ENCODE results near the gene WWOX. TPM values are rescaled to one million over a fixed set of nuclear protein-coding genes. Genes with fewer than 3 reads are reported as not detected.
A peak's percentile ranks its signal among the peaks of the same experiment; 100 is the strongest.

The WWOX gene
- total and polyA plus RNA-seq, 2 of the 8 experiments (the other 6 are each of a cell fraction or from before 2014, with no cell fraction given): 5.4 to 16.7 TPM

GRCh38 chr16:78656887-78657286, 557.4 kb downstream of the WWOX start:
- H3K27ac ChIP-seq (ENCODE audit: low read depth, low read length): no peak overlapping the region
- H3K36me3 ChIP-seq (ENCODE audit: control insufficient read depth in 2 of 4, insufficient read depth in 4 of 4, low read length in 3 of 4): no peaks in the 10 kb centered on the region
- H2BK5ac ChIP-seq (ENCODE audit: low read depth, low read length): no peak overlapping the region
- no peaks in the 10 kb centered on the region for H3K27me3 ChIP-seq (replicated peaks in 1 of 4; ENCODE audit: control insufficient read depth in 3 of 4, extremely low read depth in 1 of 4, insufficient read depth in 3 of 4, low read length in 3 of 4)
- H3K23me2 ChIP-seq (ENCODE audit: low read depth, low read length): no peaks in the 10 kb centered on the region
- WGBS, 2 experiments (ENCODE audit: extremely low coverage in 1 of 2, insufficient coverage in 1 of 2, insufficient read length in 1 of 2, insufficient replicate concordance in 2 of 2, low coverage in 1 of 2, low lambda C conversion rate in 2 of 2, missing lambda C conversion rate in 1 of 2): 83% methylated on average over 10 of the region's 10 CpGs; no CpG with 5 or more reads in 1 of the 2 experiments
- no peak for FAIRE-seq
- H3K14ac ChIP-seq (ENCODE audit: insufficient read length): no peak overlapping the region
- no peak overlapping the region for H2AK5ac ChIP-seq (ENCODE audit: low read depth, low read length)
- no peak overlapping the region for H4K8ac ChIP-seq (ENCODE audit: extremely low read depth, insufficient read depth, low read length)
- H3K23ac ChIP-seq (ENCODE audit: insufficient read length): no peak overlapping the region
- TF ChIP-seq CEBPB (IDR thresholded peaks at IDR 0.05; ENCODE audit: low read depth, low read length) (peak; percentile 61; the same call in 1 of the 2 replicates), SIN3A (conservative IDR thresholded peaks at IDR 0.05 in 1 of 2, IDR thresholded peaks at IDR 0.05 in 1 of 2; ENCODE audit: low read depth in 1 of 2, low read length in 2 of 2) (no peak), POLR2AphosphoS5 (IDR thresholded peaks at IDR 0.05; ENCODE audit: low read depth, low read length) (no peak), RXRA (IDR thresholded peaks at IDR 0.05; ENCODE audit: insufficient read depth, low read depth, low read length) (no peak), POLR2A (IDR thresholded peaks at IDR 0.05; ENCODE audit: control extremely low read depth in 1 of 2, low read depth in 2 of 2, low read length in 2 of 2) (no peak)
- TF ChIP-seq, protein P1, sequence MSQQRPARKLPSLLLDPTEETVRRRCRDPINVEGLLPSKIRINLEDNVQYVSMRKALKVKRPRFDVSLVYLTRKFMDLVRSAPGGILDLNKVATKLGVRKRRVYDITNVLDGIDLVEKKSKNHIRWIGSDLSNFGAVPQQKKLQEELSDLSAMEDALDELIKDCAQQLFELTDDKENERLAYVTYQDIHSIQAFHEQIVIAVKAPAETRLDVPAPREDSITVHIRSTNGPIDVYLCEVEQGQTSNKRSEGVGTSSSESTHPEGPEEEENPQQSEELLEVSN (IDR thresholded peaks at IDR 0.05): no peak
- H3K18ac ChIP-seq (ENCODE audit: extremely low read depth, low read length): no peak overlapping the region
- no peak overlapping the region for H3K56ac ChIP-seq (replicated peaks; ENCODE audit: insufficient read length, low read depth, low read length)
- no peaks in the 10 kb centered on the region for H3K79me1 ChIP-seq (ENCODE audit: low read depth, low read length)
- H3K9ac ChIP-seq (replicated peaks in 1 of 4; ENCODE audit: extremely low read depth in 1 of 4, low read depth in 3 of 4, low read length in 3 of 4): no peak overlapping the region
- H3K4me3 ChIP-seq (ENCODE audit: extremely low read depth in 1 of 4, insufficient read depth in 2 of 4, low read depth in 3 of 4, low read length in 4 of 4): no peak overlapping the region
- H2BK15ac ChIP-seq (ENCODE audit: low read length): no peak overlapping the region
- DNase-seq (ENCODE audit: low read depth in 1 of 2, low spot score in 2 of 2): no peak
- CTCF ChIA-PET (ENCODE audit: partially characterized antibody): no interaction called here
- no peak overlapping the region for H3K4ac ChIP-seq (replicated peaks; ENCODE audit: insufficient read length, low read depth, low read length)
- H3K4me1 ChIP-seq (replicated peaks in 1 of 4; ENCODE audit: control insufficient read depth in 3 of 4, insufficient read depth in 4 of 4, low read length in 3 of 4): peaks cover 0 to 2% (median 0%) of the 10 kb centered on the region in 4 experiments; a peak in 1 of 7 replicates
- no peak overlapping the region for H2AFZ ChIP-seq (ENCODE audit: low read length)
- no peaks in the 10 kb centered on the region for H3K9me3 ChIP-seq (ENCODE audit: insufficient read depth in 2 of 2, low read depth in 1 of 2, low read length in 1 of 2)
- H4K5ac ChIP-seq (ENCODE audit: insufficient read length, low read depth, low read length): no peak overlapping the region
- no peak overlapping the region for H4K91ac ChIP-seq (replicated peaks; ENCODE audit: insufficient read length, low read length)
- H4K20me1 ChIP-seq (replicated peaks in 1 of 2; ENCODE audit: control insufficient read depth in 1 of 2, insufficient read depth in 2 of 2, low read length in 2 of 2): no peaks in the 10 kb centered on the region
- no peak overlapping the region for H2BK20ac ChIP-seq (ENCODE audit: low read length)
- H2BK12ac ChIP-seq (ENCODE audit: low read depth, low read length): no peak overlapping the region
- H3K79me2 ChIP-seq (ENCODE audit: control insufficient read depth in 1 of 2, insufficient read depth in 2 of 2, low read length in 2 of 2): no peaks in the 10 kb centered on the region
- no peak overlapping the region for H2BK120ac ChIP-seq (replicated peaks; ENCODE audit: low read depth, low read length)
- H3K4me2 ChIP-seq (ENCODE audit: insufficient read depth in 1 of 2, low read depth in 2 of 2, low read length in 2 of 2): no peak overlapping the region
- POLR2A ChIA-PET (ENCODE audit: partially characterized antibody): no interaction called here

Data from H1 (cell line).